Measurements from ENCODE around the gene RFX2.
A peak's percentile ranks its signal among the peaks of the same experiment; 100 is the strongest.

Gene RFX2

GRCh38 chr19:6058518-6059201, 51.6 kb downstream of the RFX2 start:
- no peak for DNase-seq

- no peak for DNase-seq
Measured at GRCh38 chr19:6057651-6058517, 52.4 kb downstream of the RFX2 start.

- DNase-seq, result peak; percentile 50
Measured at GRCh38 chr19:6056801-6057650, 53.3 kb downstream of the RFX2 start.

GRCh38 chr19:6056282-6056741, 54.0 kb downstream of the RFX2 start:
- no peak for DNase-seq

- no peak for DNase-seq
Measured at GRCh38 chr19:6055013-6055795, 55.1 kb downstream of the RFX2 start.

GRCh38 chr19:6048793-6049405, 61.4 kb downstream of the RFX2 start:
- peak; percentile 82 for DNase-seq

GRCh38 chr19:6048348-6048747, 62.0 kb downstream of the RFX2 start:
- no peak for DNase-seq

- no peak for DNase-seq
Measured at GRCh38 chr19:6047741-6048251, 62.5 kb downstream of the RFX2 start.

- DNase-seq, result no peak
Measured at GRCh38 chr19:6047256-6047655, 63.0 kb downstream of the RFX2 start.

GRCh38 chr19:6045108-6045507, 65.2 kb downstream of the RFX2 start:
- DNase-seq, result no peak

GRCh38 chr19:6044056-6044805, 66.1 kb downstream of the RFX2 start:
- DNase-seq, result no peak

- no peak for DNase-seq
Measured at GRCh38 chr19:6042776-6043726, 67.2 kb downstream of the RFX2 start.

GRCh38 chr19:6041991-6042481, 68.3 kb downstream of the RFX2 start:
- no peak for DNase-seq

GRCh38 chr19:6041071-6041470, 69.2 kb downstream of the RFX2 start:
- DNase-seq, result no peak

GRCh38 chr19:6039566-6040225, 70.6 kb downstream of the RFX2 start:
- no peak for DNase-seq

GRCh38 chr19:6038634-6039405, 71.5 kb downstream of the RFX2 start:
- DNase-seq, result no peak

GRCh38 chr19:6035026-6035425, 75.3 kb downstream of the RFX2 start:
- no peak for DNase-seq

- no peak for DNase-seq
Measured at GRCh38 chr19:6034512-6034911, 75.8 kb downstream of the RFX2 start.

Measured in CD4-positive, alpha-beta T cell treated with Interleukin-12 subunit alpha and Interleukin-12 subunit beta, for 1 hour (primary cell).